HG02623 (cell line): ENCODE measurements around the gene PKNOX2.

Experiments used
- ATAC-seq: cut with Tn5 transposase; IDR thresholded peaks from one replicate; pipeline ENCODE4 v1.9.1; 2021; ENCODE audit warnings: moderate library complexity; ENCODE audit not compliant: unreplicated experiment

Gene PKNOX2

DNA sequence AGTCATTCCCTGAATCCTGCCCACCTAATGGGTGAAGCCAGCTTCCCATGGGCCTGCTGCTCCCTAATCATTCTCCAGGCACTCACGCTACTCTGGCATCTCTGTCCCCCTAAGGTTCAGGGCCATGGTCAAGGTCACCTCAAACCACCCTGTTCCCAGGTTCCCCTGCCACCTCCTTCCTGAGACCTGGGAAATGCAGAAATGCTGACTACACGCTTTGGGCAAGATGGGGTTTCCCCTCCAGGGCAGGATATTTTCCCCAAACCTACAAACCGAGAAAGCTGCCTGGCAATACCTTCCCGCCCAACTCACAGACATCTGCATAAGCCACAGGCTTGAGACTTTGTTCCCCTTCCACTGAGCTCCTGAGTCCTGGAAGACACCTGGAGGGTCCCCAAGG is 233.9 kb downstream of the PKNOX2 start:
- no peak for ATAC-seq

DNA sequence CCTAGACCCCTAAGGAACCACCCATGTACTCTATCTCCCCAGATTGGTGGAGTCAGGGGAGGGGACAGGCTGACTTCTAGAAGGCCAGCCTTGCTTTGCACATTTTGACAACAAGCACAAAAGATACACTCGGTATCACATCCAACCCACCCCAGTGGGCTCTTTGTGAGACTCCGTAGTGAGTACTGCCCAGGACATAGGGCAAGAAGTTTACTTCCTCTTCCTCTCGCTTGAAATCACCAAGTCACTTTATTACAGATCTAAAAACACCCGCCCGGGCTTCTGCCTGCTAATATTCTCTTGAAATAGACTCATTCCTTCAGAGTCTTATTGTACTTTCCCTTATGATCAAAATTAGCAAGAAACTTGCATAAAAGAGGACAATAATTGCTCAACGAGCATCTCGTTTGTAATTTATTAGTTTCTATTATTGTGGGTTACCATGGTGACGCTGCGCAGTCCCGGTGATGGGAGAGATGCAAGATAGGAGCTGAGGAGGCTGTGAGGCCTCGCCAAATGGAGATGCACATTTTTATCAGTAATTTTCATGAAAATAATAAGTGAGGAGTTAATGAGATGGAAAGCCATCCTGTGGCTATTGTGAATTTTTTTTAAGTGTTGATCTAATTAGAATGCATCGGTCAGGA is 234.6 kb downstream of the PKNOX2 start:
- no peak for ATAC-seq

DNA sequence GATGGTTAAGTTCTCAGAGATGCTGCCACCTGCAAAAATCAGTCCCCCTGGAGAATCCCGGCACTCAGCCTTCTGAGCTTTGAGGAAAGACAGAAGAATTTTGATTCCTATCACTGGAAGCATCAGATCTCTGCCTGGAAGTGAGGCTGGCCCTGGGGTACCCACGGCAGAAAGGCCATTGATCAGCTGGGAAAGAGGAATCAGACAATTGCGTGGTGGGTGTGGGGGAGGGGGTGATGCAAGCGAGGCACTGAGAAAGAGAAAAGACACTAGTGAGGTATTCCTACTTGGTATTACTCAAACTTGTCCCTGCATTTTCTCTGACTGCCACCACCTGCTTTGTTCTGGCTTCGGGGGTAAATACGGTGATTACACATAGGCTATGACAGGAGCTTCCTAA is 235.4 kb downstream of the PKNOX2 start:
- ATAC-seq: no peak

DNA sequence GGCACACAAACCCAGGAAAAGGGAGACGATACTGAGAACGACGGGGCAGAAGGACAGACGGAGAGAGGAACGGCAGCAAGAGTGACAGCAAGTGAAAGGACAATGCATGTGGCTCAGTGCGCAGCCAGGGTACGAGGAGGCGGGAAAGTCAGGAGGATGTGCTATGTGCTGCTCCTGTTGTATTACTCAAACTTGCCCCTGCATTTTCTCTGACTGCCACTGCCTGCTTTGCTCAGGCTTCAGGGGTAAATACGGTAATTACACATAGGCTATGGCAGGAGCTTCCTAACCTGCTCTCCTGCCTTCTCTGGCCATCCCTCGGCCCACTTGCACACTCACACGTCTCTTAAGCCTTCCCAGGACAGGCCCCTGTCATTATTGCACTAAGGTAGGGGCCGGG is 236.7 kb downstream of the PKNOX2 start:
- ATAC-seq: no peak

DNA sequence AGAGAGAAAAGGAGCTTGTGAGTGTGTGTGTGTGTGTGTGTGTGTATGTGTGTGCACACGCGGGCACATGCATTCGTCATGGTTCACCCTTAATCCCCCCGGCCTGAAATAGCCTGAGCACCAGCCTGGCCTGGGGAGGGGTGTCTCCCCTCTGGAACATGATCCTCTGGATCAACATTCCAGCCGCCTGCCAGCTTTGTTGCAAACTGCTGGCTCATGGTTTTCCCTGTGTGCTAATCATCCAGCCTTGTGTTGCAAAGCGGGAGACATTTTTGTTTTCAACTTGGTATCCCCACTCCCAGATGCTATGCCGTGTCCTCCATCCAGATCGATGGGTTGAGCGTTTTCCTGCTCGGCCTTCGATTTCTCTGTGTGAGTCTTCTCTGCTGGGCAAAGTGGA is 237.2 kb downstream of the PKNOX2 start:
- no peak for ATAC-seq

DNA sequence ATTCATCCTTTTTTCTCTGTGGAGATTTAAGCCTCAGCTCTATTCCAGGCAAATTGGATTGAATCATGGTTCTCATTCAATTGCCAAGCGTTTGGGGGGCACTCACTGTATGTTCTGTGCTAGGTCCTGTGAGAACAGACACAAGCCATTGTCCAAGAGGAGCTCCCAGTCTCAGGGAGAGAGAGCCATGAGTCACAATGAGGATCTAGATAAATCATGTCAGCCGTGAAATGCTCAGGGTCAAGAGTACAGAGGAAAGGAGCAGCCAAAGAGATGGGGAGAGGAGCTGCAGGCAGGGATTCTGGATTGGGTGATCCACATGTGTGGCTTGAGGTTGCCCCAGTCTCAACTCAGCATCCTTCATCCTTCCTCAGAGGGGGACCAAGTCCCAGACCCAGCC is 237.9 kb downstream of the PKNOX2 start:
- no peak for ATAC-seq

DNA sequence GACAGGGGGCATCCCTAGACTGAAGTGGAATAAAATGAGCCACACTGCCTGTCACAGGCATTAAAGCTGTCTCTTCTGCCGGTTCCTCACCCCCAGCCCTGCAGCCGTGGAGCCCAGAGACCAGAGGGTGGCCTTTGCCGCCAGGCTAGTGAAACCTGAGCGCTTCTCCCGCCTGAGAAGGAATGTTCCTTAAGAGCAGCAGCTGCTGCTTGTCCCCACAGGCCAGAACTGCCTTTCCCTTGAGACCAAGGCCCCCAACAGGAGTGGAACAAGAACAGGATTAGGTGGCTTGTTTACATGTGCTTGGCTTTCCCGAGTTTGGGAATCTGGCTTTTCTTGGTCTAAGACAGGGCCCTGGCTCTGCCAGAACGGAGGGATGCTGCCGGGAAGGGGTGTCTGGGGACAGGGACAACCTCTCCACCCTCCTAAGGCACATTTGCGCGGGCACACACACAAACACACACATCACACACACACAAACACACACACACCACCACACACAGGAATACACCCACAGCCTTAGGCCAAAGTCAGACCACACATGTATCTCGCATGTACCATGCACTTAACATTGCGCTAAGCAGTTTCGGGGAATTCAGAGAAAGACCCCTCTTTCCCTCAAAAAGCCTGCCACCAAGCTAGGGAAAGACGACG is 239.7 kb downstream of the PKNOX2 start:
- ATAC-seq: no peak

DNA sequence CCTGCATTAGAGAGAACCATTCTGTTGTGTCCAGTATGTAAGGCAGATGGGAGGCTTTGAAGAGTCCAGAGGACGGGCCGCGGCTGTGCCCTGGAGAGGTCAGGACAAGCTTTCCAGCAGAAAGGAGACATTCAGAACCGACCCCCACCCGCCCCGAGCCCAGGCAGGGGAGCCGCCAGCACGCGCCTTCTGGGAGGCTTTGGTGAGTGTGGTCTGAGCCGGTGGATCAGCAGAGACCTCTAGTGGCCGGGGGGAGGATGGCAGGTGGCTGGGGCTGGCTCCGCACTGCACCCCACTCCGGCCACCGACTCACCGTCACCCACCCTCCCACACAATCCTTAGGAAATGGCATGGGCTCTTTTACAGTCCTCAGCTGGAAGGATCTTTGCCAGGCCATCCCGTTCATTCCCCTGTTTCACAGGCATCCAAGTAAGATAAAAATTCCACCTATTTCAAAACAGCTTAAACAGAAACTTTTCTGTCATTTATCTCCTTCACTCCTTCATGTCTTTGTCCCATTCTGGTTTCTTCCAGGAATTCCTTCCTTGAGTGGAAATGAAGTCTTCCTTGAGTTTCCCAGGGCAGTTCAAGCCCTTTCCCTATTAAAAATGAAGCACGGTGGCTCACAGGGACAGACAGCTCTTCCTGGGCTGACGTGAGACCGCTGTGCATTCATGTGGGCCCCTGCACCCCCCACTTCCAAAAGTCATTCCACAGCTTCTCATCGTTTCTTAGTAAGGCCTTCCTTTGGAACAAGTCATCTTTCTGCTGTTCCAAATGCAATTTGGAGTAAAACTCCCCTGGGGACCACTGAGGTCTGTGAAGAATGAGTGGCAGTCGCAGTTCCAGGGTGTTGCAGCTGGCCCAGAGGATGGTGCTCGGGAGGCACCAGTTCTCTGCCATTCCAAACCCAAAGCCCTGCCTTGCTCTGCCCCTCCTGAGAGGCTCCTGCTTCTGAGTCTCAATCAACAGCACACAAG is 240.6 kb downstream of the PKNOX2 start:
- ATAC-seq: peak; percentile 73

DNA sequence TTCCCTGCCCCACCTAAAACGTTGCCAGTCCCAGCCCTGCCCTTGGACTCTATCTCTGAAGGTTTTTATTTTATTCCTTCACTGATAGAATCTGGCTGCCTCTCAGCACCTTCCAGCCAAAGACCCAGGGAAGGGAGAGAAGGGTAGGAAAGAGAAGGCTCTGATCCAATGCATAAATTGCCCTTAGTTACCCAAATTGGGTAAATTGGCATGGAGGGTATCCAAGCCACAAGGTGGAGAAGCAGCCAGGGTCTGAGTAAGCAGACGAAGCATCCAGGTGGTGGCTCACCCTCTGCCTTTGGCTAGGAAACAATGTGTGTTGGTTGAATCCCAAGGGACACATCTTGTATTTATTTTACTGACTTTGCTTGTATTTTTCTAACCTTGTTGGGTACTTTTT is 242.5 kb downstream of the PKNOX2 start:
- no peak for ATAC-seq

DNA sequence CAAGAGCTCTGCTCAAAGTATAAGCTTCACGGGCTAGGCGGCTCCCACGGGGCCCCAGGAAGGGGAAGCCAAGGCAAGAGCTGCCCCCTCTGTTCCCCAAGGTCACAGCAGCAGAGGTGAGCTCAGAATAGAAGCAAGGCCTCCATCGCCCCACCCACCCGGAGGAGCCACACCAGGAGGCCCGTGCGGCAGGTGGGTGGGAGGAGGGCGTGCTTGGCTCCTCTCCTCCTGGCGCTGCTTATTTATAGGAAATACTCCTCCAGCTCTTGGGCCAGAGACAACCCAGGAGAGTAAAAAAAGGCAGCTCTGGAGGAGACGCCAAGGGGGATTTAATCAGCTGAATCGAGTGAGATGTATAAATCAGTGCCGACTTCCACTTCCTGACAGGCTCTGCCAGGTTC is 243.8 kb downstream of the PKNOX2 start:
- no peak for ATAC-seq

DNA sequence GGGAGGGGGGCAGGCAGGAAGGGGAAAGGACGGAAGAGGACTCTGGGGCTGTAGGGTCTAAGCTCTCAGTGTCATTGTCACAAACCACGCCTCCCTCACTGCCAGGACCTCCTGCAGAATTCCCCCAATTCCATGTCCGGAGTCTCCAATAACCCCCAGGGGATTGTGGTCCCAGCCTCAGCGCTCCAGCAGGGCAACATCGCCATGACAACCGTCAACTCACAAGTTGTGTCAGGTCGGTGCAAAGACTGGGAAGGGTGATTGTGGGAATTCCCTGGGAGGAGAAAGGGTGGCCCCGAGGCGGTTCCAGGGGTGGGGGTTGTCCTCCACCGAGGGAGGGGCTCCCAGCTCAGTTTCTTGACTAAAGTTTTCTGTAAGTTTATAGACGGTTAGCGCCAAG is 245.5 kb downstream of the PKNOX2 start:
- no peak for ATAC-seq

DNA sequence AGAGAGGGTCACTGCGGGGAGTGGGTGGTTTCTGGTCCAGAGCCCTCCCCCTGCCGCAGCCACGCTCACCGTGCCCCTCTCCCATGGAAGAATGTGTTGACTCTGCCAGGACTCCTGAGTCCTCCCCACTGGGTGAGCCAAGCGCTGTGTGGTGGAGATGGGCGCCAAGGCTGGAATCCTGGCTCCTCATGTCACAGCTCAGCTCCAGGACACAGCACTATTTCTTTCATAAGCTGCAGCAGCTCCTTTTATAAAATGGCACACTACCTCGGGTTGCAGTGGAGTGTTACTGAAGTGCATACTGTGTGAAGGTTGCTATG is 247.6 kb downstream of the PKNOX2 start:
- ATAC-seq: no peak

DNA sequence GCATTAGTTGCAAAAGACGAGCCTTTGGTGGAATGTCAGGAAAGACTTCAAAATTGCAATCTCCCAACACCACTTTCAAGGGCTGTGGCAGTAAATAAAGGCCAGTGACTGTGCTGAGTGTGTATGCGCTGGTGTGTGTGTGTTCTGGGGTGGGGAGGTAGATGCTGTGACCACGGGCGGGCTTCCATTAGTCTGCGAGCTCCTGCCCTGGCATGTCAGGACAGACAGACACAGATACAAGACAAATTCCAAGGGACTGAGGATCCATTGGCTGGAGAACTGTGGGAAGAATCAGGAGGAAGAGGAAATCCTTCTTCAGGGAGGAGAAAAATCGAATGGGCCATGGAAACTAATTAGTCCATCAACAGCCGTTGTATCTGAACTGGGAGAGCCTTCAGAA is 248.0 kb downstream of the PKNOX2 start:
- ATAC-seq: no peak

DNA sequence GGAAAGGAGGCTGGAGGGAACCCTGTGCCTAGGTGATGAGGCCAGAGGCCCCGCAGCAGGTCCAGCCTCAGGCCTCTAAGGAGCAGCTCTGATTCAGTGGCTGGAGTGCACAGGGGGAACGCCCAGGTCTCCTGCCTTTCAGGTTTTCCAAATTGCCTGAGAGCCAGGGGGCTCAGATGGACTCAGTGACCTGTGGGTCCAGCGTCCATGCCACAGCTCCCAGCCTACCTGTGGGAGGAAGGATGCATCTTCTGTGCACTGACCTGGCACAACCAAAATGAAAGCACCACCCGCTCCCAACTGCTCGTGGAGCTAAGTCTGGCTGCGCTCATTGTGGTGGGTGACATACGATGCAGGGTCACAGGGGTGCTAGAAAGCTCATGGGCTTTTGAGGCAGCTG is 248.7 kb downstream of the PKNOX2 start:
- no peak for ATAC-seq

DNA sequence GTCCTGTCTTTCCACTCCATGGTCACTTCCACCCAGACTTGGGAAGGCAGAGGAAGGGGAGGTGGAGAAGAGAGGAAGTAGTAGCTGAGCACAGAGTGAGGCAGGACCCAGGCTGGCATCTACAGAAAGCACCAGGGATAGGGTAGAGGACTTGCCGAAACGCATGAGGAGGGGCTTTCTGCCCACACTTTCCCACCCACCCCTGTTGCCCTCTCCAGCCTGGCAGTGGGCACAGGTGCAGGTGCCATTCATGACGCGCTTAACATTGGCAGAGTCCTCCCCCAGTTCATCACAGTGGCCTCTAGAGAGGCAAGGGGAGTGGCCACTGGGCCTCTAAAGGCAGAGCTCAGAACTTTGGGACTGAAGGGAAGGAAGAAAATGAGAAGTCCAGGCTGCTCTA is 249.6 kb downstream of the PKNOX2 start:
- ATAC-seq: no peak

DNA sequence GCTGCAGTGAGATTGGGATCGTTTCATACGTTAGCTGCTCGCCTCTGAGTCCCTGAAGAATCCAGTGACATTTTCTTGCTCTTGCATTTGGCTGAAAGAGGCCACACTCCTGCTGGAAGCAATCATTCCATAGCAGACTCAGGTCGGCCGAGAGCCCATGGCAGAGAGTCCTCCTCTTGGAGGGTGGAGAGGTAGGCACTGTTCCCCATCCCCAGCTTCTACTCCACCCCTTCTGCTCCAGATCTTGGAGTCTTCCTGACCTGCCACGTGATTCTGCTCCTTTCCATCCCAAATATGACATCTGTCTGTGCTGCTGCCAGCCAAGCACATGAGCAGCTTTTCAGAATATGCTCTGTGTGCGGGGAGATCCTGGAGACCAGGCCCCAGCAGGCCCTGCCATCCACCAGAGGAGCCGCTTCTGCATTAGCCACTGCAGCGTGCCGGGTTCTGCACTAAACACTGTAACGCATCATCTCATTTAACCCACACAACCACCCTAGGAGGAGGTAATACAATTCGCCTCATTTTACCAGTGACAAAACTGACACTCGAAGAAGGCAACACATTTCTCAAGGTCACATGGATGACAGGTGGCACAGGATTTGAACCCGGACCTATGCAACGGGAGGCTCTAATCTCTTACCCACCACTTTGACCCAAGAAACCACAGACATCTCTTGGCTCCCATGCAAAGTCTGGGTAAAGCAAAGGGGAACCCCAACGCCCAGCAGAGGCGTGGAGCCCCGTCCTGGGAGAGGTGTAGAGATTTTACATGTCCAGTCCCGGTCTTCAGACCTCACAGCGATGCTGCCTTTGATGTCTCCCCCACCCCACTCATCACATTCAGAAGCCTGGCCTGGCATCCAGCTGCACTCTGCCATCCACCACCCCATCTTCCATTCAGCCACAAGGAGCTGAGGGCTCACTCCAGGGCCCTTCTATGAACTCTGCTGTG is 252.7 kb downstream of the PKNOX2 start:
- ATAC-seq: no peak

DNA sequence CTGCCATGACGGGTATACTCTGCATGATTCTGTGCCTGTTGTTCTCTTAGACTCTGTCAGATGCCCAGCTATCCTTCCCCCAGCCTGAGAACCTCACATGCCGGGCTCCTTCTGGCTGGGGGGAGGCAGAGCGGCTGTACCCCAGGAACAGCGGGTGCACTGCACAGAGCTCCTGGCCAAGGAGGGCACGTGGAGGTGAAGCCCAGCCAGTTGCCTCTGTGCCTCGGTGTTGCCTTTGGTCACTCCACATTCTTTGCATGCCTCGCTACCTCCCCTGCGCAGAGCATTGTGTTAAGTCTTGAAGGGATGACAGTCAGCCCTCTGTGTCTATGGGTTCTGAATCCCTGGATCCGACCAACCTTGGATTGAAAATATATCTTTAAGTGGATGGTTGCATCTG is 253.8 kb downstream of the PKNOX2 start:
- no peak for ATAC-seq

DNA sequence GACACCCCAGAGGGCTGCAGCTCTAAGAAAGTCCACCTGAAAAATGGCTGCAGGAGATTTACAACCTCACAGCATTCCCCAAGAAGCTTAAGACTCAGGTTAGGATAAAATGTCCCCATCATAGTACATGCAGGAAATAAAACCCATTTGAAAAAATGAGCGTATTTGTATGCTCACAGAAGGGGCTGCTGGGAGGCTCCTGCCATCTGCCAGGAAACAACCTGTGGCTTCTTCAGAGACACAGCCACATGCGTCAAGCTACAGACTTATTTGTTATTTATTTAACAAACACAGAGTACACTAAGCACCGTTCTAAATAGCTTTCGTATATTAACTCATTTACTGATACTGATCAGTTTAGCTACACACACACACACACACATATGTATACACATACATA is 258.1 kb downstream of the PKNOX2 start:
- no peak for ATAC-seq

DNA sequence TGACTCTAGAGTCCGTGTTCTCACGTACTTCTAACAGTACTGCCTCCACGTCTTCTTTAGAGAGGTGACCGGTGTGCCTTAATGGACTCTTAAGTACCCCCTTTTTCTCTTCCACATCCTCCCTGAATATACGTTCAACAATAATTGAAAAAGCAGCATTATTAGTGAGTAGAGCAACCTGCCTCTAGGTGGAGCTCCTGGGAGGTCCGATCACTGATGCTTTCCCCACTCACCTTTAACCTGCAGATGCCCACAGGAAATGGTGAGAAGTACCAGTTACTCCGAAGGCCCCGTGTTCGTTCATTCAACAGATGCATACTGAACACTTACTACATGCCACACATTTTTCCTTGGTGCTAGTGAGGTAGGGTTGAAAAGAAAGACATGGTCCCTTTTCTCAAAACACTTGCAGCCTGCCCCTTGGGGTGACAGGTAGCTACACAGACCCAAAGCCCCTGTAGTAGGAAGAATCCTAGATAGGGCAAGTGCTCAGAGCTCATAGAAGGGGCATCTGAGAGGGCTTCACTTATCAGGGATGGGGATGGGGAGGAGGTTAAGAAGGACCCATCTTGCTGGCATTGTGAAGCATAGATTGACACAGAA is 258.8 kb downstream of the PKNOX2 start:
- ATAC-seq: no peak

DNA sequence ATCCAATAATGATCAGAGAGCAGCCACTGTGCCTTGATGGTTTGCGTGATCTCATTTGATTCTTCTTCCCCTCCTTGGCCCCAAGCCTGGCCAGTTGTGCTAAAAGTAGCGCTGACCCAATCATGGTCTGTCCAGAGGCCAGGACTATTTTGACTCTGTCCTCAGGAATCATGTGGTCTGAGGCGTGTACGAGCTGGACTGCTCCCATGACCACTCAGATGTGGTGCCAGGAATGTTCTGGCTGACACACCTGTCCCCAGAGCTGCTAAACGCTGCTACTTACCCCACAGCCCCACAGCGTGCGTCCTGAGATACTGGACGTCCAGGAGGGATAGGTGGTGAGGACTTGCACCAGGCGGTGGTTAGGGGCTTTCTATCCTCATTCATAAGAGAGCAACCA is 261.1 kb downstream of the PKNOX2 start:
- ATAC-seq: no peak
